ENCODE measurements around the gene PRELID2.
"Not testable (repeated sequence)": the region's sequence is repeated elsewhere in the genome, so short reads cannot be mapped to it uniquely, and the experiment has no call there.

The PRELID2 gene

DNA sequence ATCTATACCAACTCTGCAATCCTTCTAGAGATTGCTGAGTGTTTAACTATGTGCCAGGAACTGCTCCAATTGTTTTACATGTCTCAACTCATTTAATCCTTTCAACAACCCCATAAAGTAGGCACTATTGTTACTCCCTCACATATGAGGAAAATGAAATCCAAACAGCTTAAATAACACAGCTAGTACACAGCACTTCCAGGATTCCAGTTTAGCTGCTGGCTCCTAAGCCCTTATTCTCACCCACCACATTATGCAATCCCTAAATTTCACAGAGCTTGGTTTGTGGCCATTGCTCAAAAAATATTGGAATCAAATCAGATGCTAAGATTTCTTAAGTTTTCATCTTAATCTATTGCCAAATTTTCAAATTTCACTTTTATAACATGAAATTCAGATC is 84.9 kb downstream of the PRELID2 start:
- no peak for DNase-seq (ENCODE audit: low spot score)

DNA sequence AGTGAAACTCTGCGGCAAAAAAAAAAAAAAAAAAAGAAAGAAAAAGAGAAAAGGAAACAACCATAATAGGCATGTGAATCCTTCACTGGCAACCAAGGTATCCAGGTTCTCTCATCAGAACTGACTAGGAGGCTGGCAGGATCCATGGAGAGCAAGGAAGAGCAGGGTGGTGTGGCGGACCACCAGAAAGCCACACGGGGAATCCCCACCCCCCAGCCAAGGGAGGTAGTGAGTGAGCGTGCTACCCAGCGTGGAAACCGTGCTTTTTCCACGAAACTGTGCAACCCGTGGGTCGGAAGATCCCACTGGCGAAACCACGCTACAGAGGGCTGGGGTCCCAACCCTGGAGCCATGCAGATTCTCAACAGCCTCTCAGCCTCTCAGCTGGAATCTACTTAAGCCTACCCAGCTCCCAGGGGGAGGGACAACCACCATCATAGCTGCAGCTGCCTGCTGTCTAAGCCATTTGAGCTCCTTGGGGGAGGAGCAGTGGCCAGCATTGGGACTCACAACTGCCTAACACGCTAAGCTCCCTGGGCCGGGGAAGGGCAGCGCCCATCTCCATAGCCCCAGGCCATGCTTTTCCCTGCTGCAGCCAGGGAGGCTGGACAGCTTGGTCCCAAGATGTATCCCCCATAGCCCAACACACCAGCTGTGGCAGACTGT is 91.6 kb downstream of the PRELID2 start:
- peak; percentile 15 for DNase-seq (ENCODE audit: low spot score)

DNA sequence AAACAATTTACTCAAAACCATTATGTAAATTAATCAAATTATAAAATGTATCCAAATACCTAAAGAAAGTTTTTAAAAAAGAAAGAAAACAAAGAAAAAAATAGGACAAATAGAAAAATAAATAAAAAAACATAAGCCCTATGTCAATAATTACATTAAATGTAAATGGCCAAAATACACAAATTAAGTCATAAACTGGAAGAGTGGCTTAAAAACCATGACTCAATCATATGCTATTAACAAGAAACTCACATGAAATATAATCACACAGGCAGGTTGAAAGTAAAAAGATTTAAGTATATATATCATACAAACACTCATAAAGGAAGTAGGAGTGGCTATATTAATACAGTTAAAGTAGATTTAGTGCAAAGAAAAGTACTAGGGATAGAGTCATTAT is 95.3 kb downstream of the PRELID2 start:
- no peak for DNase-seq (ENCODE audit: low spot score)

DNA sequence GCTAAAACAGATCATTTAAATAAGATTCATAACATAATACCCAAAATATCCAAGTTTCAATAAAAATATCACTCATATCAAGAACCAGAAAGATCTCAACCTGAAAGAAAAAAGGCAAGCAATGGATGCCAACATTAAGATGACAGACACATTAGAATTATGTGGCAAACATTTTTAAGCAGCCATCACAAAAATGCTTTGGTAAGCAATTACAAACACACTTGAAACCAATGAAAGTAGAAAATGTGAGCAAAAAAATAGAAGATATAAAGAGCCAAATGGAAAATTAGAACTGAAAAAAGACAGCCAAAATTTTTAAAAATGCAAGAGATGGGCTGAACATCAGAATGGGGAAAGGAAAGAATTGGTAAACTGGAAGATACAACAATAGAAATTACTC is 96.9 kb downstream of the PRELID2 start:
- no peak for DNase-seq (ENCODE audit: low spot score)

DNA sequence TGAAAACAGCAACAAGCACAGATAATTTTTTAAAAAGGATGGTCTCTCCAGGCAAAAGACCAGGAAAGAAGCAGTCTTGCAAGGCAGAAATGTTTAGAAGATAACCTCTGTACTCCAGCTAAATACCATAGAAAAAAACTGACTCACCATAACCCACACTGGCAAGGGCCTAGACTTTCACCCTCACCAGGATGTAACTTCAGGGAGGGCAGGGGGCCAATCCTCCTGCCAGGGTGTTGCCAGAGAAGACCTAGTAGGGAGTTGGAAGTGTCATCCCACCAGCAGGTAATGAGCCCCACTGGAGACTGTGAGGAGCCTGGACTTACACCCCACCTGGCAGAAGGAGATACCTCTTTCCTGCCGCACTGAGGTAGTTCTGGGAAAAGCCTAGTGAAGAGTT is 97.6 kb downstream of the PRELID2 start:
- DNase-seq (ENCODE audit: low spot score) = no peak

DNA sequence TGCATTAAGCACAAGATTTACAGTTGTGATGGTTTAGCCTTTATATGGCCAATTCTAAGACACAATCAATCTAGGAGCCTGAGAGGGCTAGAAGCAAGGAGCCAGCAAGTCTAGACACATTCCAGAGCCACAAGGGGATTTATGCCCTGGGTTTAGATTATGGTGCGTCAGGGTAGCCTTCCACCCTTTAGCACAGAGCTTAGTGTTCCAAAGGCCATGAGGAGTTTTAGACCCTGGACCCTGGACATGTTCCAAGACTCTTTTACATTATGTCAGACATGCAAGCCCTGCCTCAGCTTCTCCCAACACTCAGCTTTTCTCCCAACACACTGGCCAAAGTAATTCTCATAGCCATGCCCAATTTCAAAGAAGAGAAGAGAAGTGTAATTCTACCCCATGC is 105.2 kb downstream of the PRELID2 start:
- DNase-seq (ENCODE audit: low spot score) = not testable (repeated sequence)

DNA sequence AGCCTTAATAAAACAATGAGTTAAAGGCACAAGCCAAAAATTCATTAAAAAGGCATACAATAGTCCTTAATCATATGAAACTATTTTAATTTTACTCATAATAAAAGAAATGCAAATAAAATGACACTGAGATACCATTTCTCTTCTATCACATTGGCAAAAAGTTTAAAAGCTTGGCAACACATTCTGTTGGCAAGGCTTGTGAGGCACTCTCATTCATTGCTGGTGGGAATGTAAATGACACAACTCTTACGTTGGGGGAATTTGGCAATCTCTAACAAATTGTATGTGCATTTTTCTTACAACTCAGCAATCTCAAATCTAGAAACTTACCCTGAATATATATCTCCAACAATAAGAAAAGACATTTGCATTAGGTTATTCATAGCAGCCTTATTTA is 111.6 kb downstream of the PRELID2 start:
- DNase-seq (ENCODE audit: low spot score) = no peak

DNA sequence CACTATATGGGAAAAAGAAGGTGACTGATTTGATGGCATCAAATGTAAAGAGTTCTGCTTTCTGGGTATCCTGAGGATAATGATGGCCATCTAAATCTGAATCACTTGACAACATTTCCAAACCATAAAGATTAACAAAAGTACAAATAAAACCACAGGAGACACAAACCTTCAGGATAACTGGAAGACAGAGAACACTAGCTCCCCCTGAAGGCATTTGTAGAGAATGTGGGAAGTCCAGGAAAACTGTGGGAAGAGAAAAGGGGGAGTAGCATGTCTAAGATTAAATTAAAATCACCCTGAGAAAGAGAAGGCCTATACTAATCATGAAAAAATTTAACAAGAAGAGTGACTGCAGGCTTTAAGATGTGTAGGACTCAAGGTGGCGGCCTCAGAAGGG is 116.2 kb downstream of the PRELID2 start:
- no peak for DNase-seq (ENCODE audit: low spot score)

DNA sequence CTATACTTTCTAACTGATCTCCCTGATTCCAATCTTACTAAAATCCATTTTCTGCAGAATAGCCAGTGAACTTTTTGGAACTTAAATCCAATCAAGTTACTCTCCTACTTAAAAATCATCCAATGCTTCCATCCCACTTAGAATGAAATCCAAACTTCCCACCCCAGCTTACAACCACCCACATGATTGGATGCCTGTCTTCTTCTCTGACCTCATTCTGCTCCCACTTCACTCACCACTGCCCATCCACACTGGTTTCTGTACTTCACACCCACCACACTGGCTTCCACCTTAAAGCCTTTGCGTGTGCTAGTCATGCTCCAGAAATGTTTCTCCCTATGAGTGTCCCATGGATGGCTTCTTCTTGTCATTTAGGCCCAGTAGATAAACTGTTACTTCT is 119.7 kb downstream of the PRELID2 start:
- no peak for DNase-seq (ENCODE audit: low spot score)

DNA sequence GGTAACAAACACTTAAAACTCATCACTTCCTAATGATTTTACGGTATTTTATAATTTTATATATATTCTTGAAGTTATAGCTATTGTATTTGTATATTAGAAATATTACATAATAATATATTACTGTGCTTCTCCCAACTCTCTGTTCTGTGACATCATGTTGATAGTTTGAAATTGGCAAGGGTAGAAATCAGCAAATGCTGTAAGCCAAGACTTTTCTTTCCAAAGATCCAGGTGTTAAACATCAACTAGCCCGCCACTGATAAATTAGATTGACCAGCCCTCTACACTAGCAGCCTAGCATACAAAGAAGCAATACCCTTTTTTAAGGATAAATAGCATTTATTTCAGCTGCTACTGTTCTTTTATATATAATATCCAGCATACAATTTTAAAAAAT is 122.9 kb downstream of the PRELID2 start:
- no peak for DNase-seq (ENCODE audit: low spot score)

DNA sequence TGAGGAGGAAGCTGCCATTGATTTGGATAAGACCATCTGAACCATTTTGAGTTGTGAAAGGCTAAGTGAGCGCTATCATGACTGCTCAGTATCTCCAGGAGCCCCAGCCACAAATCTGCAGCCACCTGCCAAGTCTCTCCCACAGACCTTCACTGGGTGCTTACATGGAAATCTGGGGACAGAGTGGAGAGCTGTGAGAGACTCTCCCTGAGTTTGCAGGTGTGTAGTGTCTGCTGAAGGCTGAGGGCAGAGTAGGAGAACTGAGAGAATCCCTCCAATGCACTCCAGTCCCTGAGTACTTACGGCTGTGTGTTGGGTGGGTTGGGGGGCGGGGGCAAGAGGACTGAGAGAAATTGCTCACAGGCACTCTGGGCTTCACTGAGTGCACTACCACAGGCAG is 123.7 kb downstream of the PRELID2 start:
- DNase-seq (ENCODE audit: low spot score) = no peak

Data from SK-N-DZ (cell line).